Nucleus accumbens (tissue), 56 donors: ENCODE measurements around the gene CLMP.
"Not testable (repeated sequence)": the region's sequence is repeated elsewhere in the genome, so short reads cannot be mapped to it uniquely, and the experiment has no call there.

Experiments used
- DNase-seq, 56 donors: peaks; one replicate each; lab custom pipeline; 2025; lab: John Stamatoyannopoulos, UW

CLMP gene

GRCh38 chr11:123219066-123219690 lies 24.1 kb upstream of the CLMP start:
- DNase-seq = no peak

GRCh38 chr11:123218451-123218850 lies 23.4 kb upstream of the CLMP start:
- DNase-seq = no peak

GRCh38 chr11:123217897-123218296 lies 22.8 kb upstream of the CLMP start:
- DNase-seq = no peak

- DNase-seq = no peak
These were observed 21.2 kb upstream of the CLMP start for GRCh38 chr11:123216249-123216648.

- no peak for DNase-seq
These were observed 19.9 kb upstream of the CLMP start for GRCh38 chr11:123214940-123215339.

- DNase-seq = no peak
These were observed 19.3 kb upstream of the CLMP start for GRCh38 chr11:123214396-123214795.

- DNase-seq = no peak
These were observed 18.3 kb upstream of the CLMP start for GRCh38 chr11:123213307-123213771.

- no peak for DNase-seq
These were observed 17.4 kb upstream of the CLMP start for GRCh38 chr11:123212406-123212805.

- no peak for DNase-seq
These were observed 16.9 kb upstream of the CLMP start for GRCh38 chr11:123211981-123212380.

- no peak for DNase-seq
These were observed 16.3 kb upstream of the CLMP start for GRCh38 chr11:123211149-123211852.

- DNase-seq = no peak
These were observed 14.5 kb upstream of the CLMP start for GRCh38 chr11:123209591-123209990.

- no peak for DNase-seq
These were observed 11.9 kb upstream of the CLMP start for GRCh38 chr11:123206791-123207434.

GRCh38 chr11:123206055-123206454 lies 11.0 kb upstream of the CLMP start:
- not testable (repeated sequence) for DNase-seq

- DNase-seq = no peak
These were observed 8.9 kb upstream of the CLMP start for GRCh38 chr11:123203934-123204333.

- DNase-seq = no peak
These were observed 8.4 kb upstream of the CLMP start for GRCh38 chr11:123203471-123203870.

- DNase-seq = no peak
These were observed 7.4 kb upstream of the CLMP start for GRCh38 chr11:123202155-123203151.

GRCh38 chr11:123200264-123200663 lies 5.2 kb upstream of the CLMP start:
- DNase-seq = no peak

GRCh38 chr11:123197711-123198110 lies 2.7 kb upstream of the CLMP start:
- no peak for DNase-seq

- DNase-seq = no peak
These were observed 1.1 kb upstream of the CLMP start for GRCh38 chr11:123196060-123196714.
